Measurements from ENCODE around the gene SLC2A5.
"Not testable (repeated sequence)": the region's sequence is repeated elsewhere in the genome, so short reads cannot be mapped to it uniquely, and the experiment has no call there.

Gene SLC2A5

DNA sequence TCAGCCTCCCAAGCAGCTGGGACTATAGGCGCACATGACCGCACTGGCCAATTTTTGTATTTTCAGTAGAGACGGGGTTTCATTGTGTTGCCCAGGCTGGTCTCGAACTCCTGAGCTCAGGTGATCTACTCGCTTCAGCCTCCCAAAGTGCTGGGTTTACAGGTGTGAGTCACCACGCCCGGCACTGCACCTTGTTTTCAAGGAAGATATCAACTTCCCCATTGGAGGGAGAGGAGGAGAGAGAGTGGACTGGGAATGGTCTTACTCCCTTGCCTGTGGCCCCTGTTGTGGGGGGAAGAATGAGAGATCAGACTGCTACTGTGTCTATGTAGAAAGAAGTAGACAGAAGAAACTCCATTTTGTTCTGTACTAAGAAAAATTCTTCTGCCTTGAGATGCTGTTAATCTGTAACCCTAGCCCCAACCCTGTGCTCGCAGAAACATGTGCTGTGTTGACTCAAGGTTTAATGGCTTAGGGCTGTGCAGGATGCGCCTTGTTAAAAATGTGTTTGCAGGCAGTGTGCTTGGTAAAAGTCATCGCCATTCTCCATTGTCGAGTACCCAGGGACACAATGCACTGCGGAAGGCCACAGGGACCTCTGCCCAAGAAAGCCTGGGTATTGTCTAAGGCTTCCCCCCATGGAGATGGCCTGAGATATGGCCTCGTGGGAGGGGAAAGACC lies 67.8 kb downstream of the SLC2A5 start:
- DNase-seq: not testable (repeated sequence)

DNA sequence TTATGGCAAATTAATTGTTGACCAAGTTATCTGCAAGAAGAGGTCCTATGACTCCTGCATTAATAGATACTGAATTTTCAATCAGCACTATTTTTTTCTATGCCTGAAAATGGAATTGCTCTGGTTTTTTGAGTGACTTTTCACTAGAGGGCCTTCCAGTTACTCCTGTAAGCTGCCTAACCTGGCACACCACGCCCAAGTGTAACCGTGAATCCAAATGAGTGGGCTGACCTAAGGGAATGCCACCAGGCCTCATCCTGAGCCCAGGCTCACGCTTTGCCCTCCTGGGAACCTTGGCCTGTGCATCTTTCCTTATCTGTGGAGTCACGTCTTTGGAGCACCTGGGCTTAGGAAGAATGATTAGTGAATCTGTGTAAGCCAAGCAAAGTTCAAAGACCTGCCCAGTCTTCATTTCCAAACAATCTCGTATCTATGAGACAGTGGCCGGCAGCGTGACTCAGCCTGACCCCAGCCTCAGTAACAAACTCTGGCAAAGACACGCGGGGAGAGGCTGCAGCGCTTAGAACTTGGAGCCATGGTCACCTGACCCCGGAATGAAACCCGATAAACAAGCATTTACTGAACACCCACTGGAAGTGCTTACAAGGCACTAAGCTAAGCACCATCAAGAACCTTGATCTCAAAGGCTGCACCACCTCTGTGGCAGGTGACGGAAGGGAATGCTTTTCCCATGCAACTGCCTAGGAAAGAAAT lies 75.3 kb downstream of the SLC2A5 start:
- not testable (repeated sequence) for DNase-seq

DNA sequence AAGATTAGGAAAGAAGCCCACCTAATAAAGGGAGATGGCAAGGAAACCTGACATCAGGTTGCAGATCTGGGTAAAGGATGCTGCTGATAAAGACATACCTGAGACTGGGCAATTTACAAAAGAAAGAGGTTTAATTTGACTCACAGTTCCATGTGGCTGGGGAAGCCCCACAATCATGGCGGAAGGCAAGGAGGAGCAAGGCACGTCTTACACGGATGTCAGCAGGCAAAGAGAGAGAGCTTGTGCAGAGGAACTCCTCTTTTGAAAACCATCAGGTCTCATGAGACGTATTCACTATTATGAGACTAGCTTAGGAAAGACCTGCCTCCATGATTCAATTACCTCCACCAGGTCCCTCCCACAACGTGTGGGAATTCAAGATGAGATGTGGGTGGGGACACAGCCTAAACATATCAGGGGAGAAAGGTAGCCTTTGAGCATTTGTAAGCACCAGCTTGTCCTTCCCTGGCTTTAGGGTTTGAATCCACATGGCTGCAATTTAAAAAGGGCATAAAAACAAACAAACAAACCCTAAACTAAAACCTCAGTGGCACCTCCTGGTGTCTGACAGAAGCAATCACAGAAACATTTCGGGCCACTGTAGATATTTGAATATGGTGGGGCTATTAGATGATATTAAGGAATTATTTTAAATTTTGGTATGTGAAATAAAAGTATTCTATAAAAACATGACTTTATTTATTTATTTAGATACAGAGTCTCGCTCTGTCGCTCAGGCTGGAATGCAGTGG lies 76.3 kb downstream of the SLC2A5 start:
- DNase-seq: no peak

DNA sequence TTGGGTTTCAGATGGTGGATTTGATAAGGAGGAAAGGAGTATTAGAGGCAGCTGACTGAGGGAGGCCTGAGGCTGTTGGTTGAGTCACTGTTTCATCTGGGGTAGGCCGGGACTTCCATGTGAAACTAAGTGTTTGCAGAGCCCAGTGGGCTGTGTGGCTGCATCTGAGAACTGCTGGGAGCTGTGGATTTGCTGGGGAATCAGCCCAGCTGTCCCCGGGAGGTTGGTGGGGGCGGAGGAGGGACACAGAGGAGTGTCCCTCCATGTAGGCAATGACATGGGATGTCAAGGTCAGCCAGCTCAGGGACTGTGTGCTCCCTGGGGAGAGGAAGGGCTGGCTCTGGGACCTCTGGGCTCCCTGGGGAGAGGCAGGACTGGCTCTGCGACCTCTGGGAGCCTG lies 79.6 kb downstream of the SLC2A5 start:
- no peak for DNase-seq

DNA sequence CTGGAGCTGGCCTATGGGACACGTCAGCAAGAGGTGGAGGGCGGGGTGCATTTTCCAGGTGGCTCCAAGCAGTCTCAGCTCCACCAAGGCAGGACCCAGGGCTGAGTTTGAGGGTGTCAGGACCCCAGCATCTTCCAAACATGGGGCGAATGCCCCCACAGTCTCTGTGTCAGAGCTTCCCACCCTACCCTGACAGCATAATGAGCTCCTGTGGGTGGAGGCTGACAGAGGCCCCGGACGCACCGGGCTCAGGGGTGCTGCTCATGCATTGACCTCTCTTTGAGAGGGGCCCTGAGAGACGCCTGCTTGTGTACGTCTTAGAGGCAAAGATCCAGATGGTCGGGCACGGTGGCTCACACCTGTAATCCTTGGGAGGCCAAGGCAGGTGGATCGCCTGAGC lies 80.4 kb downstream of the SLC2A5 start:
- DNase-seq: no peak

DNA sequence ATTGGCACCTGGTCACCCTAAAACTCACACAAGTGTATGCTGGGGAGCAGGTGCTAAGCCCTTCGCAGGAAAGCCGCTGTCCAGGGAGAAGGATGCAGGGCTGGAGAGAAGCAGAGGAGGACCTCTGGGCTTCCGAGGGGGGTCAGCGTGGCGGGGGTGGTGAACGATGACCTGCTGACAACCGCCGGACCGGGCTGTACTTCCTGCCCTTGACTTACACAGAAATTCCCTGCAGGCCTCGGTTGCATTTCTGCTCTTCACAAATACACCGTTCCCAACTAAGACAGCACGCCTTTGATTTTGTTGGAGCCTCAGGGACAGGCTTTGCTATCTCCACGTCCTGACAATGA lies 80.8 kb downstream of the SLC2A5 start:
- no peak for DNase-seq

DNA sequence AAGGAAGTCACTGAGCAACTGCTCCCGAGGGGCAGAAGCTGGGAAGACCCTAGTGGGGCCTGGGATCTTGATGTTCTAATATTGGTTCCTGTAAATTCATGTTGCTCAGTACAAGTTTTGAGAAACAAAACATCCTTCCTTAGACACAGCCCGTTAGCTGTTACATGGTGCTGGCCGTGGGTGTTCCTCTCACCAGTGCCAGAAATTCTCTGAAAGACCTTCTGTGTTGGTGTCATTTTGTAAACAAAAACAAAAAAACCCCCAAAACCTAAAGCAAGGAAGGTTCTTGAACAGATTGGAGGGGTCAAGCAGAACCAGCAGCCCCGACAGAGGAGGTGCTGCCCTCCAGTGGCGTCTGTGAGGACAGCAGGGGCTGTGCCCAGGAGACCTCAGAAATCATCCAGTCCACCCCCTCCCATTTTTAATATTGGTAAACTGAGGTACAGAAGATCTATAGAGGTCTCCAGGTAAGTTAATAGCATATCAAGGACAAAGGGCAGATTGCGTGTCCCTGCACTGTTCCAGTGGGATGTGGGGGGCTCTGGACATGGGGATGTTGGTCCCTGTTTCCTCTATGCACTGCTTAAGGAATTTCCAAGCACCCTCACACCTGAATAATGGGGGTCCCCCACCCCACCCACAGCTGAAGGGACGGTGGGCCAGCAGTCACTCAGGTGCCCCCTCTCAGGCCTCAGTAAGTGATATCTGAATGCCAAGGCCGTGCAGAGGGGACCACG lies 81.4 kb downstream of the SLC2A5 start:
- DNase-seq: peak; percentile 28

DNA sequence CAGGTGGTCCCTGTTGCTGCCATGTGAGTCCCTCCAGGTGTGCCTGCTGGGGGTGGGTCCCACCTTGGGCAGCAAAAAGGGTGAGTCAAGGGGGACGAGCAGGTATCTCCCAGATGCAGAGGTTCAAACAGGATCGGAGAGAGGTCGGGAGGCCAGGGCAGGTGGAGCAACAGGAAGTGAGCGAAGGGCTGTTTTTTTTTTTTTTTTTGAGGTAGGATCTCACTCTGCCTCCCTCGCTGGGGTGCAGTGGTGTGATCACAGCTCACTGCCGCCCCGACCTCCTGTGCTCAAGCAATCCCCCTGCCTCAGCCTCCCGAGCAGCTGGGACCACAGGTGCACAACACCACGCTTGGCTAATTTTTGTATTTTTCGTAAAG lies 82.6 kb downstream of the SLC2A5 start:
- no peak for DNase-seq

DNA sequence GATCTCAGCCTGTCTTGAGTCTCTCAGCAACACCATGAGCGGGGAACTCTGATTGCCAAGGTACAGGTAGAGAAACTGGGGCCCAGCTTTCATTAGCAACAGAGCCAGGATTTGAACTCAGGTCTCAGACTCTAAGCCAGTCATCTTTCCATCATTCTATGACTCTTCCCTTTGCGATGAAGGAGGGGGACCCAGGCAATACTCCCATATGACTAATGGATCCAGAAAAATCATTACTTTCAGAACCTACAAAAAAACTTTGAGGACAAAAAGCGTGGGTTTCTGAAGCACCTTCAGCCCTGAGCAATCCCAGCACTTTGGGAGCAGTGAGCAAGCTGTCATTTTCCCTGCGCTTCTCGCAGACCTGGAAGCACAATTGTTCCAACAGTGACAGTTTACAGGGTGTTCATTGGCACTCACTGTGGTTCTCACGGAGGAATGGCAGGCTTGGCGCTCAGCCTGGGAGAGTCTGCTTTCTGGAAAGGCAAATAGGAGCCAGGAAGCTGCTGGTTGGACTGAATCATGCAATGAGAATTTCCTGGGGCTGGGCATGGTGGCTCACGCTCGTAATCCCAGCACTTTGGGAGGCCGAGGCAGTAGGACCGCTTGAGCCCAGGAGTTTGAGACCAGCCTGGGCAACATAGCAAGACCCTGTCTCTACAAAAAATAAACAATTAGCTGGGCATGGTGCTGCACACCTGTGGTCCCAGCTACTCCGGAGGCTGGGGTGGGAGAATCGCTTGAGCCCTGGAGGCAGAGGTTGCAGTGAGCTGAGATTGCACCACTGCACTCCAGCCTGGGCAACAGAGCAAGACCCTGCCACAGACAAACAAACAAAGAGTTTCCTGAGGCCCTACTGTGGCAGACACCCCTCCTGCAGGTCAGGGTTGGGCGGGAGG lies 83.3 kb downstream of the SLC2A5 start:
- DNase-seq: peak; percentile 96

Measured in HCEC 1CT (cell line).